Cardiac atrium fibroblast (primary cell): ENCODE measurements around the gene SLC12A8. TPM values are rescaled to one million over a fixed set of nuclear protein-coding genes. Genes with fewer than 3 reads are reported as not detected.

Experiments
- total RNA-seq: library from RNA; depleted of rRNA; stranded (reverse); fragments of >200 nt; gene quantifications from 2 replicates; pipeline ENCODE4 v1.2.3, GENCODE V29; 2015

SLC12A8 gene, protein sequence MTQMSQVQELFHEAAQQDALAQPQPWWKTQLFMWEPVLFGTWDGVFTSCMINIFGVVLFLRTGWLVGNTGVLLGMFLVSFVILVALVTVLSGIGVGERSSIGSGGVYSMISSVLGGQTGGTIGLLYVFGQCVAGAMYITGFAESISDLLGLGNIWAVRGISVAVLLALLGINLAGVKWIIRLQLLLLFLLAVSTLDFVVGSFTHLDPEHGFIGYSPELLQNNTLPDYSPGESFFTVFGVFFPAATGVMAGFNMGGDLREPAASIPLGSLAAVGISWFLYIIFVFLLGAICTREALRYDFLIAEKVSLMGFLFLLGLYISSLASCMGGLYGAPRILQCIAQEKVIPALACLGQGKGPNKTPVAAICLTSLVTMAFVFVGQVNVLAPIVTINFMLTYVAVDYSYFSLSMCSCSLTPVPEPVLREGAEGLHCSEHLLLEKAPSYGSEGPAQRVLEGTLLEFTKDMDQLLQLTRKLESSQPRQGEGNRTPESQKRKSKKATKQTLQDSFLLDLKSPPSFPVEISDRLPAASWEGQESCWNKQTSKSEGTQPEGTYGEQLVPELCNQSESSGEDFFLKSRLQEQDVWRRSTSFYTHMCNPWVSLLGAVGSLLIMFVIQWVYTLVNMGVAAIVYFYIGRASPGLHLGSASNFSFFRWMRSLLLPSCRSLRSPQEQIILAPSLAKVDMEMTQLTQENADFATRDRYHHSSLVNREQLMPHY
- total RNA-seq = 3.4 and 4.0 TPM in 2 replicates

DNA sequence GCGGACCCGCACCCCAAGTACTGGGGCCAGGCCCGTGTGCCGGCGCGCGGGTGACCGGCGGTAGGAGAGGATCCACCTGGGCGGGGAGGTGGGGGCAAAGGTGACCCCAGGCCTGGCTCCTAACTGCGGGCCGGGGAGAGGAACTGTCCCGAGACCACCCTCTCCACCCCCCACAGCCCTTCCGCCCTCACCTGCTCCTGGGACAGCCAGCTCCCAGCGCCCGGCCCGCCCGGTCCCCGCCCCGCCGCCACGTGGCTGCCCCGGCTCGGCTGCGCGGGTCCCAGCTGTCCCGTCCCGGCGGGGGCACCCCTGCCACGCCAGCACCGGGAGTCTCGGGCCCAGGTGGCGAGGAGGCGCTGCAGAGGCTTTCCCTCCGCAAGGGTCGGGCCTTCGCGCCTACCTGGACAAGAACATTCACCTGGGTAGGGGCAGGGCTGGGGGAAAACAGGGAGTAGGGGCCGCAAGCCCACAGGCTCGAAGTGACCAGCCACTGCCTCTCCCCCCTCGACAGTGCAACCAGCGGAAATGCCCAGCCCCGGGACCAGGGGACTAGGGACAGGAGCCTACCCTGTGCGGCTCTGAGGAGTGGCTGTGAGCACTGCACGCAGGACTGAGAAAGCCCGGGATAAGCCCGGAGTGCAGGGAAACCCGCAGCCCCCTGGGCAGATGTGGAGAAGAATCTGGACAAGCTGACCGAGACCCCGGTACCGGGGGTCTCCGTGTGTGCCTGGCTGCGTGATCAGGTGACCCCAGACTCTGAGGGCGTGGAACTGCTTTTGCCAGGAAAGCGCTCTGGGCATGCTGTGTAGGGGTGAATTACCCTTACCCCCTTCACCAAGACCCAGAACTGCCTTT, at the start of gene SLC12A8:
TSS of gene SLC12A8 (minus strand) at position 240 of the 855 bp plus-strand sequence. CDS start 1,399 bp downstream, outside the sequence.

DNA sequence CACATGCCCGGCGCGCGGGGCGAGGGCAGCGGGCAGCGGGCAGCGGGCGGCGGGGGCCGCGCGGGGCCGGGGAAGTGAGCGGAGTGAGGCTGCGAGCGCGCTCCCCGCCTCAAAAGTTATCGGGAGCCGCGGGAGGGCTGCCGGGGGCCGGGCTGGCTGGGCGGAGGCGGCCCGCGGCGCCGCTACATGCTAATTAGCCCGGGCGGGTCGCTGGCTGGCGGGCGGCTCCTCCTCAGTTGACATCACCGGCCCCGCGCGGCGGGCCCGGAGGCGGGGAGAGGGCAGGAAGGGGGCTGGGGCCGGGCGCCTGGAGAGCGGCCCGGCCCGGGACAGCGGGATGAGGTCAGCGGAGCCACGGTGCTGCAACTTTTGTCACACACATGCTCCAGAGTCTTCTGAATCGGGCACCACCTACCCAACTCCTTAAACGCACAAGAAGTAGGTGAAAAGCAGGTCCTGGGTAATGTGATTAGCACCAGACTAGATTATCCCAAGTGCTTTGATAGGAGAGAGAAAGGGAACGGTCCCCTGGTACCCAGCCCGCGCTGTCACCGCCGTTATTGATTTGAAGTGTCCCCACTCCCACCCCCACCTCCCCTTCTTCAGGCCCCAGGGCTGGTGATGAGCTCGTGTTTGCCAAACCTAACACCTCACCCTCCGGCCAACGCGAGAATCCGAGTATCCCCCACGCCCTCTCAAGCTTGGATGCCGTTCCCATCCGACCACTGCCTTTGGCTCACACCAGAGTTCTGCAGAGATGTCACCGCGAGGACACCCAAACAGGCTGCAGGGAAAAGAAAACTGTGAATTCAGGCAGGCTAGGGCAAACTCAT, 156.4 kb downstream of the SLC12A8 start, which contains the start of gene HEG1:
TSS of gene HEG1 (minus strand) at position 85 of the 833 bp plus-strand sequence. CDS start 107 bp downstream, outside the sequence.

Other genes with a start within 250 kb of the SLC12A8 start
- 195 and 268 TPM in 2 replicates for gene HEG1, start 156.8 kb downstream of the SLC12A8 start, total RNA-seq
- gene ZNF148, start 162.6 kb upstream of the SLC12A8 start, total RNA-seq = 13.5 and 15.9 TPM in 2 replicates